HG03097 (cell line): Measurements from ENCODE around the gene THRB.

ENCODE experiments used
- ATAC-seq: cut with Tn5 transposase; IDR thresholded peaks from one replicate; pipeline ENCODE4 v1.9.1; 2021; ENCODE audit not compliant: unreplicated experiment, low FRiP score

The THRB gene

GRCh38 chr3:24199775-24200247 lies 294.8 kb downstream of the THRB start:
- no peak for ATAC-seq

- ATAC-seq = no peak
Measured at GRCh38 chr3:24199300-24199699, 295.4 kb downstream of the THRB start.

- ATAC-seq = no peak
Measured at GRCh38 chr3:24198728-24199127, 295.9 kb downstream of the THRB start.

- ATAC-seq = no peak
Measured at GRCh38 chr3:24197809-24198208, 296.8 kb downstream of the THRB start.

GRCh38 chr3:24196526-24196925 lies 298.1 kb downstream of the THRB start:
- ATAC-seq = no peak

GRCh38 chr3:24195504-24196230 lies 299.0 kb downstream of the THRB start:
- no peak for ATAC-seq

- no peak for ATAC-seq
Measured at GRCh38 chr3:24192469-24193056, 302.1 kb downstream of the THRB start.

GRCh38 chr3:24191801-24192403 lies 302.7 kb downstream of the THRB start:
- no peak for ATAC-seq

- ATAC-seq = no peak
Measured at GRCh38 chr3:24190256-24190655, 304.4 kb downstream of the THRB start.

GRCh38 chr3:24185738-24186384 lies 308.8 kb downstream of the THRB start:
- peak; percentile 90 for ATAC-seq

GRCh38 chr3:24184528-24185176 lies 310.0 kb downstream of the THRB start:
- no peak for ATAC-seq

- ATAC-seq = no peak
Measured at GRCh38 chr3:24182756-24183155, 311.9 kb downstream of the THRB start.

GRCh38 chr3:24181256-24181655 lies 313.4 kb downstream of the THRB start:
- no peak for ATAC-seq

GRCh38 chr3:24180616-24181015 lies 314.0 kb downstream of the THRB start:
- no peak for ATAC-seq

GRCh38 chr3:24177201-24177600 lies 317.4 kb downstream of the THRB start:
- no peak for ATAC-seq

GRCh38 chr3:24174614-24175013 lies 320.0 kb downstream of the THRB start:
- ATAC-seq = no peak

- ATAC-seq = no peak
Measured at GRCh38 chr3:24168977-24169376, 325.7 kb downstream of the THRB start.

GRCh38 chr3:24167429-24167828 lies 327.2 kb downstream of the THRB start:
- no peak for ATAC-seq

GRCh38 chr3:24166515-24166914 lies 328.1 kb downstream of the THRB start:
- ATAC-seq = no peak

- ATAC-seq = no peak
Measured at GRCh38 chr3:24165603-24165982, 329.1 kb downstream of the THRB start.
